GM21381 (cell line): ENCODE results near the gene PCDHGA5.
A peak's percentile ranks its signal among the peaks of the same experiment; 100 is the strongest.
"Not testable (repeated sequence)": the region's sequence is repeated elsewhere in the genome, so short reads cannot be mapped to it uniquely, and the experiment has no call there.

ENCODE experiments used
- ATAC-seq: cut with Tn5 transposase; IDR thresholded peaks from one replicate; pipeline ENCODE4 v1.9.1; 2021; ENCODE audit warnings: mild to moderate bottlenecking, moderate library complexity; ENCODE audit not compliant: unreplicated experiment

The PCDHGA5 gene

DNA sequence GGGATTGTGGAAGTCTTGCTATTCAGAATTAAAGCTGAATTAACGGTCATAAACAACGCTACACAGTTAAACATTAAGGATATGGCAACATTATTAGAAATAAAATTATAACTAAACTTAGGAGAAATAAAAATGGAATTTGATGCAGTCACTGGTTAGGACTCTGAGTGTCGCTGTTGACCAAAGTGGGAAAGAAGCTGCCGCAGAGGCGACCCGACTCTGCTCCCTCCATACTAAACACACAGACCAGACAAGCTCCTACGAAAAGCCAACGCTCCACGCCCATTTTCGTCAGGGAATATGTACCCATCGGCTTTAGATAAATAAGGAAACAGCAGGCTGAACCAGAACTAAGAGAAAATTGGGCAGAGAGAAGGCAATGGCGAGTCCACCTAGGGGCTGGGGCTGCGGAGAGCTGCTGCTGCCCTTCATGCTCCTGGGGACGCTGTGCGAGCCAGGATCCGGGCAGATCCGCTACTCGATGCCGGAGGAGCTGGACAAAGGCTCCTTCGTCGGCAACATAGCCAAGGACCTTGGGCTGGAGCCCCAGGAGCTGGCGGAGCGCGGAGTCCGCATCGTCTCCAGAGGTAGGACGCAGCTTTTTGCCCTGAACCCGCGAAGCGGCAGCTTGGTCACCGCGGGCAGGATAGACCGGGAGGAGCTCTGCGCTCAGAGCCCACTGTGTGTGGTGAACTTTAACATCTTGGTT is at the start of gene PCDHGA5:
PCDHGA5 (plus strand) TSS at position 211 of the 709 bp plus-strand sequence; CDS start at position 380, 169 bp downstream.
- ATAC-seq: no peak

DNA sequence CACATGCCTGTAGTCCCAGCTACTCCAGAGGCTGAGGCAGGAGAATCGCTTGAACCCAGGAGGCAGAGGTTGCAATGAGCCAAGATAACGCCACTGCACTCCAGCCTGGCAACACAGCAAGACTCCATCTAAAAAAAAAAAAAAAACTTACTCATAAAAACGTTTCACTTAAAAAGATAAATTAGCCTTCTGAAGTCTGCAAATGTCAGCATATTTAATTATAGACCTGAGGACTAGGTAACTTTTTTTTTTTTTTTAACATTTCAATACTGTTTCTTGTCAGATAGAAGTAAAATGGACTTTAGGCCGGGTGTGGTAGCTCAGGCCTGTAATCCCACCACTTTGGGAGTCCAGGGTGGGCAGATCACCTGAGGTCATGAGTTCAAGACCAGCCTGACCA is 47.0 kb upstream of the PCDHGA5 start:
- ATAC-seq: not testable (repeated sequence)

DNA sequence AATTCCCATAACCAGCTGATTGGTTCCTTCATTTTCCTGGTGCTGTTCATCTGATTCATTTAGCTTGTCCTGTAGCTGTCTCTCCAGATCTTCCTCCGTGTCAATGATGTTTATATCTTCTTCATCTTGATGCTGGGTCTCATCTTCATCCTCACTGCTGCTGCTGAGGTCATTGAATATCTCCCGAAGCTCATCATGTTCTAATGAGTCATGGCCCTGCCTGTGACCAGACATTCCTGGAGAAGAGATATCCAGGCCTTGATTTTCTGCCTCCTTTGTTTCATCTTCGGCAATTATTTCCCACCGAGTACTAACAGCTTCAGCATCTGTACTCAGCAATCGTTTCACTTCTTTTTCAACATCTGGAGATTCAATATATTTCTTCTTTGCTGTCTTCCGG is 44.8 kb upstream of the PCDHGA5 start:
- ATAC-seq: no peak

DNA sequence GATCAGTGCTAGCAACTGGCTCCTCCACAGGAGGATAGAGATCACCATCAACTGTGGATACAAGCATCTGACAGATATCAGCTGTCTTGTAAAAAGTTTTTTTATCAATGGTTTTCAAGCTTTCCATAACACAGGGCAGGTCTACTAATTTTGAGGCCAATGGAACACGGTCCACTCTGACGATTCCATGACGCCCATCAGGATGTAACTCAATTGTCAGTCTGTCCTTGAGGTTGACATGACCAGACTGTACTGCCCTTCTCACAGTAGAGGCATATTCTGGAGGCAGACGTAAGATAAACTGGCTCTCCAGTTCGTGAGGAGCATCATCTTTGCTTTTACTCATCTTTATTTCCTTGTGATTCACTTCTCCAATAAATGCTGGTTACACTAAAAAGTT is 44.3 kb upstream of the PCDHGA5 start:
- no peak for ATAC-seq

DNA sequence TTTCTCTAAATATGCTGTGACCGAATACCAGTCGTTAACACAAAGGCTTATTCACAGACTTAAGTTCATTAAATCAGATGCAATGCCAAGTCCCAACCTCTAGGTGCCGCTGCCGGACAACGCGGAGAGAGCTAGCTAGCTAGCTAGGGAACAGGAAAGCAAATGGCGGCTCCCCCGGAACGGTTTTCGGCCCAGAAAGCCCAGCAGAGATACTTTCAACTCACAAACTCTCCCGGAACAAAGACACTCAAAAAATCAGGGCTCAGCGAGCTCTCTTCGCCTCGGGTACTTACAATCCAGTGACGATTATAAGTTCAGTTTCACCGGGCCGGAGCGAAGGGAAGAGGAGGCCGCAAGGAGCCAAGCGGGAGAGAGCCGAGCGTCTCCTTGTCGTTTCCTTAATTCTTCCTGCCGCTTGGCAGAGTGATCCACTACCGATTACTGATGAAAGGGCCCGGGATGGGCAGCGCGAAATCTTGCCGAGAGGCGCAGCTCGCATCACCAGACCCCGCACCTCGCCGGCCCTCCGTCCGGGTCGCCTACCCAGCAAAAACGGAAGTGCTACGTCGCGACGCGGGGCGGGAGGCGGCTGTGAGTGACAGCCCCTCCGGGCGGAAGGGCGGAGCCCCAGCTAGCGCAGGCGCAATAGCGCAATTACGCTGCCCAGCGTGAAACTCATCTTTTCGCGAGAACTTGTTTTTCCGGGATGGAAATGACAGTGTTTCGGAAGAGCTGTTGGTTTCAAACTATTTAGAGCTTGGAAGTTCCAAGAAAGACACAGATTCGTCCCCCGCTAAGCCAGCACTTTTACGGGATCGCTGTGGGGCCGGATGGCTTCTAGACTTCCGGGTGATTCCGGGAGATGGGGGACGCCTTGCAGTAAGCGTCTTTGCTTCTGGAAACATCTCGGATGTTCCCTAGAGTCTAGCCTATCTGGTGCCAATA is 43.5 kb upstream of the PCDHGA5 start, which contains the start of gene TAF7:
TAF7 (minus strand) TSS at position 560 of the 945 bp plus-strand sequence. CDS start 740 bp downstream, outside the sequence.
- peak; percentile 95 for ATAC-seq

DNA sequence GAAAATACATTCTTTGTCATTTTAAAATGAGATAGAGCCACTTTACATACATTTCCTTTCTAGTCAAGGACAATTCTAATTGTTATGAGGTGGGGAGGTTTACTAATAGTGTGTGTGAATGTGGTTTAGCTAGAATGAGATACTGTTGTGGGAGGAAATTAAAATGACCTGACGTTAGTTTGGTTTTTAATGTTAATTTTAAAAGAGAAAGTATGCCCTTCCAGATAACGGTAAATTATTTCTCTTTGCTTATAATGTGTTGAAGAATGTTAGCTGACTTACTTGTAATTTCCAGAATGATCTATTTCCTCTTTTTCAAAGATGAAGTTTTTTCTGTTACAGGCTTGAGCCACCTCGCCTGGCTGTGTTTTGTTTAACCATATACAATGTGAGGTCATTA is 41.7 kb upstream of the PCDHGA5 start:
- ATAC-seq: no peak

DNA sequence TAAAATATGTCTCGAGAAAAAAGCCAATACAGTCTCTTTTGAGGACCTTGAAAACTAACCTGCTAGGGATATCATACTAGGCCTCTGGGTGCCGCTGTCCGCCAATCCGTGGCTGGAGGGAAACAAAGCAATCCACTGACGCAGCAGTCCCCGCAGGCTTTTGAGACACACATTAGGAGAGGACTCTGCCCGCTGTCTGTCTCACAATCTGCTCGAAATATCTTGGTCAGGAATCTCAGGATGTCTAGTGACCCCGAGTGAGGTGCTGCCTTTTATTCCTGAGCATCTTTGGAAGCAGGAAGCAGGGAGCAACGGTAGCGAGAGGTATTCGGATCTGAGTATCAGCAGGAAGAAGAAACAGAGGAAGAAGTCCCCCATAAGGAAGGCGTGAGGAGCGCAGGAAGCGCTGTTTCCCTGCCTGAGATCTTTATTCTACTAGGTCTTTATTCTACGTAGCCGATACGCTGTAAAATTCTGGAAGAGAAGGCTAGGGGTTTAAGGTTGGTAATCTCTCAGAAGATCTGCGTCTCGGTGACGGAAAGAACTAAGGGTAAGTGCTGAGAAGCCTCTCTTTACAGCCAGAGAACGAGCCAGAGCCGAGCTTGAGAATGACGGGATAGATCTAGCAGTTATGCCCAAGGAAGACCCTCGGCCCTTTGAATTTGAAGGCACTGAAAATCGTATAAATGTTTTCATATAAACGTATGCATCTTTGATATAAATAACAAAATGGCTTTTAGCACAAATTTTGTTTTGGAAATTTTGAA is 37.7 kb upstream of the PCDHGA5 start:
- peak; percentile 56 for ATAC-seq

DNA sequence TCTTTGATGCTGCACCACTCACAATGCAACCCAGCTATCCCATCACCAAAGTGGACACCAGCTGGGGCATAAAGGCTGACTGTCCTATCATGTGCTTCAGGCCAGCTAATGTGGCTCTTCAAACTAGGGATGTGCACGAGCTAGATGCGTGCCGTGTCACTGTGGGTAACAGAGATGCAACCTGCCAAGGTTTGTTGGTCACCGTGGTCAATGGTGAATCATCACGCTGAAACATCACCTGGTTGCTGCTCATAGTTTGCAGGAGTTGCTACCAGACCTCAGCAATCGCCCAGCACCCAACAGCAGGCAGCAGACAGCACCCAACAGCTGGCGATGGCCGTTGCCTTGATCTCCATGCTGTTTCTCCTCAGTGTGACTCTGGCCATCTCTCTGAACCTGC is 35.7 kb upstream of the PCDHGA5 start:
- no peak for ATAC-seq

DNA sequence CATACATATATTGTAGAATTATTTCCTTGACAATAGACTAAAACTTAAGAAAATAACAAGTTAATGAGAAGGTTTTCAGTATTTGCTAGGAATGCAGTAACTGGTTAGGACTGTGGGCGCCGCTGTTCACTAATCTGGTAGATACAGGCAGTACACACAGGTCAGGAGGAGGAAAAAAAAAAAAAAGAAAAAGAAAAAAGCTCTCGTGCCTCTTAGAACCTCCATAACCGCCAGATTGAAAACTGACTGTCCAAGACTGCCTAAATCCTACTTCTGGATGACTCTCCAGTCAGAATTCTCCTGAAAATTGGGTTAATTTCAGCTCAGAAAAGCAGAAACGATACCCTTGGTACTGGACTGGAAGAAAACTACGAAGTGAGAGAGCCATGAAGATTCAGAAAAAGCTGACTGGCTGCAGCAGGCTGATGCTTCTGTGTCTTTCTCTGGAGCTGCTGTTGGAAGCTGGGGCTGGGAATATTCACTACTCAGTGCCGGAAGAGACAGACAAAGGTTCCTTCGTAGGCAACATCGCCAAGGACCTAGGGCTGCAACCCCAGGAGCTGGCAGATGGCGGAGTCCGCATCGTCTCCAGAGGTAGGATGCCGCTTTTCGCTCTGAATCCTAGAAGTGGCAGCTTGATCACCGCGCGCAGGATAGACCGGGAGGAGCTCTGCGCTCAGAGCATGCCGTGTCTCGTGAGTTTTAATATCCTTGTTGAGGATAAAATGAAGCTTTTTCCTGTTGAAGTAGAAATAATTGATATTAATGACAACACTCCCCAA is 33.5 kb upstream of the PCDHGA5 start, which contains the start of gene PCDHGA1:
PCDHGA1 (plus strand) TSS at position 216 of the 782 bp plus-strand sequence.
- no peak for ATAC-seq

DNA sequence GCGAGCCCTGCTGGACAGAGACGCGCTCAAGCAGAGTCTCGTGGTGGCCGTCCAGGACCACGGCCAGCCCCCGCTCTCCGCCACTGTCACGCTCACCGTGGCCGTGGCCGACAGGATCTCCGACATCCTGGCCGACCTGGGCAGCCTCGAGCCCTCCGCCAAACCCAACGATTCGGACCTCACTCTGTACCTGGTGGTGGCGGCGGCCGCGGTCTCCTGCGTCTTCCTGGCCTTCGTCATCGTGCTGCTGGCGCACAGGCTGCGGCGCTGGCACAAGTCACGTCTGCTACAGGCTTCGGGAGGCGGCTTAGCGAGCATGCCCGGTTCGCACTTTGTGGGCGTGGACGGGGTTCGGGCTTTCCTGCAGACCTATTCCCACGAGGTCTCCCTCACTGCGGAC is 31.4 kb upstream of the PCDHGA5 start:
- ATAC-seq: not testable (repeated sequence)

DNA sequence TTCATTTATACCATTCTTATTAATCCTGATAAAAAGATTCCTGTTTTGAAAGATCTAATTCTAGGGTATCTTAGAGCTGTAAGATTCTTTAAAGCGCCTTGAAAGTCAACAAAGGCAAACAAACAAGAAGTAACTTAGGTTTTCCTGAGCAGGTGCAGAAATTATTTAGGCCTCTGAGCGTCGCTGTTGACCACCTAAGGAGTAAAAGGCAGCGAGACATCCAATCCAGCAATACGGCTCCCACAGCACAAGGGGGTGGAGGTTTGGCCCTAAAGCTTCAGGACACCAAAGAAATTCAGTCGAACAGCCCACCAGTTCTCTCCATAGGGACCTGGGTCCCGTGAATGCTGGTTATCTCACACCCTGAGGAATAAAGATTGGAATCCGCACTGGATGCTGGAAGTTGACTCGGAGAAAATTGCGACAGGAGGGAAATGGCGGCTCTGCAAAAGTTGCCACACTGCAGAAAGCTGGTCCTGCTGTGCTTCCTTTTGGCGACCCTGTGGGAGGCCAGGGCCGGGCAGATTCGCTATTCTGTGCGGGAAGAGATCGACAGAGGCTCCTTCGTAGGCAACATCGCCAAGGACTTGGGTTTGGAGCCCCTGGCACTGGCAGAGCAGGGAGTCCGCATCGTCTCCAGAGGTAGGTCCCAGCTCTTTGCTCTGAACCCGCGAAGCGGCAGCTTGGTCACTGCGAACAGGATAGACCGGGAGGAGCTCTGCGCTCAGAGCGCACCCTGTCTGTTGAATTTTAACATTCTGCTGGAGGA is 25.2 kb upstream of the PCDHGA5 start, which contains the start of gene PCDHGA2:
PCDHGA2 (plus strand) TSS at position 223 of the 769 bp plus-strand sequence.
- ATAC-seq: no peak

DNA sequence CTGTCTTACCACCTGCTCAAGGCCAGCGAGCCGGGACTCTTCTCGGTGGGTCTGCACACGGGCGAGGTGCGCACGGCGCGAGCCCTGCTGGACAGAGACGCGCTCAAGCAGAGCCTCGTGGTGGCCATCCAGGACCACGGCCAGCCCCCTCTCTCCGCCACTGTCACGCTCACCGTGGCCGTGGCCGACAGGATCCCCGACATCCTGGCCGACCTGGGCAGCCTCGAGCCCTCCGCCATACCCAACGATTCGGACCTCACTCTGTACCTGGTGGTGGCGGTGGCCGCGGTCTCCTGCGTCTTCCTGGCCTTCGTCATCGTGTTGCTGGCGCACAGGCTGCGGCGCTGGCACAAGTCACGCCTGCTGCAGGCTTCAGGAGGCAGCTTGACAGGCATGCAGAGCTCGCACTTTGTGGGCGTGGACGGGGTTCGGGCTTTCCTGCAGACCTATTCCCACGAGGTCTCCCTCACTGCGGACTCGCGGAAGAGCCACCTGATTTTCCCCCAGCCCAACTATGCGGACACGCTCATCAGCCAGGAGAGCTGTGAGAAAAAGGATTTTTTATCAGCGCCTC is 23.1 kb upstream of the PCDHGA5 start:
- ATAC-seq: not testable (repeated sequence)

DNA sequence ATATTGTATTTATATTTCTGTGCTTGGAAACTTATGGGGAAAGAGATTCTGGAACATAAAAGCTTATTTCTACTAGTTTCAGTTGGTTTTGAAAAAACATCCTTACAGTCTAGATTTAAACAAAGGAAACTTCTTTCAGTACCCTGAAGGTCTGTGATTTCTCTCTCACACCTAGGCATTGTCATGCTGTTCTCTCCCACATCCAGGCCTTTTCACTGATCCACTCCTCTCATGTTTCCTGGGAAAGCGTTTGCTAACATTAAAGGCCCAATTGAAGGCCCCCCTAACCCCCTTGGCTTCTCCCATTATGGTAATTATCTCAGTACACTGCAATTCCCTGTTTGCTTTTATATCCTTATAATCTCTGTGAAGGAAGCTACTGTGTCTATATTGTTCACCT is 21.2 kb upstream of the PCDHGA5 start:
- ATAC-seq: no peak

DNA sequence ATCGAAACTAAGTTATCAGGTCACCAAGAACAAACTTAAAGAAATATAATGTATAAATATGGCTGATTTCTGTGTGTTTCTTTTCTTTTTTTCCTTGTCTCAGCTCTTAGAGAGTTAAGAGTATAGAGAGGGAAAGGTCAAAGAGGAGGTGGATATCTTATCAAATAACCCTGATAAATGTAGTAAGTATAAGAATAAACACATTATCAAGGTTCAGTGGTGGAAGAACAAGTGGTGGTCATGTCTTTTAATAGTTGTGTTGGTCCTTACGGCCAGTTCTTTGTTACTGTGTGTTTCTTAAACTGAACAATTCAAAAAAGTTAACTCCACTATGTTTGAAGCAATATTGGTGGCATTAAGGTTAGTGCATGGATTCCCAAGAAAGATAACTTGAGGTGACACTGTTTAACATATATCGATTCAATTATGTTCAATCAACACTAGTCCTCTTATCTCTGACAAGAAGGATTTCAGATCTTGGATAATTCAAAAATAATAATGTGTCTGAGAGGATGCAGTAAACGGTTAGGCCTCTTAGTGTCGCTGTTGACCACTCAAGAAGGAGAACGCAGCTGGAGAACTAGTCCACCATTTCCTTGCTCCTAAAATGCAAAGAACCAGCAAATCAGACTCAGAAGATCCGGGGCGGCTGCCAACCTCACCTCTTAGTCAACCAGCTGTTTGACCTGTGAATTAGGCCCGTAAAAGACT is 20.6 kb upstream of the PCDHGA5 start, which contains the start of gene PCDHGA3:
PCDHGA3 (plus strand) TSS at position 588 of the 711 bp plus-strand sequence. CDS start 205 bp downstream, outside the sequence.
- ATAC-seq: no peak

DNA sequence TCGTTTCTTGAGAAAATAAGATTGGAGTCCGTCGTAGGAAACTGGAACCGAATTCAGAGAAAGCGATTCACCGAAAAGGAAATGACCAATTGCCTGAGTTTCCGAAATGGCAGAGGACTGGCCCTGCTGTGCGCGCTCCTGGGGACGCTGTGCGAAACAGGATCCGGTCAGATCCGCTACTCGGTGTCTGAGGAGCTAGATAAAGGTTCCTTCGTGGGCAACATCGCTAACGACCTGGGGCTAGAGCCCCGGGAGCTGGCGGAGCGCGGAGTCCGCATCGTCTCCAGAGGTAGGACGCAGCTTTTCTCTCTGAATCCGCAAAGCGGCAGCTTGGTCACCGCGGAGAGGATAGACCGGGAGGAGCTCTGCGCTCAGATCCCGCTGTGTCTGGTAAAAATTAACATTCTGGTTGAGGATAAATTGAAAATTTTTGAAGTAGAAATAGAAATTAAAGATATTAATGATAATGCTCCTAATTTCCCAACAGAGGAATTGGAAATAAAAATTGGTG is 20.0 kb upstream of the PCDHGA5 start:
- ATAC-seq: no peak

DNA sequence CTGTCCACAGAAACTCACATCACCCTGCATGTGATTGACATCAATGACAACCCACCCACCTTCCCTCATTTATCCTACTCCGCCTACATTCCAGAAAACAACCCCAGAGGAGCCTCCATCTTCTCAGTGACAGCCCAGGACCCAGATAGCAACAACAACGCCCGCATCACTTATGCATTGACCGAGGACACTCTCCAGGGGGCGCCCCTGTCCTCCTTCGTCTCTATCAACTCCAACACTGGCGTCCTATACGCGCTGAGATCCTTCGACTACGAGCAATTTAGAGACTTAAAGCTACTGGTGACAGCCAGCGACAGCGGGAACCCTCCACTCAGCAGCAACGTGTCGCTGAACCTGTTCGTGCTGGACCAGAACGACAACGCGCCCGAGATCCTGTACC is 18.6 kb upstream of the PCDHGA5 start:
- ATAC-seq: no peak

DNA sequence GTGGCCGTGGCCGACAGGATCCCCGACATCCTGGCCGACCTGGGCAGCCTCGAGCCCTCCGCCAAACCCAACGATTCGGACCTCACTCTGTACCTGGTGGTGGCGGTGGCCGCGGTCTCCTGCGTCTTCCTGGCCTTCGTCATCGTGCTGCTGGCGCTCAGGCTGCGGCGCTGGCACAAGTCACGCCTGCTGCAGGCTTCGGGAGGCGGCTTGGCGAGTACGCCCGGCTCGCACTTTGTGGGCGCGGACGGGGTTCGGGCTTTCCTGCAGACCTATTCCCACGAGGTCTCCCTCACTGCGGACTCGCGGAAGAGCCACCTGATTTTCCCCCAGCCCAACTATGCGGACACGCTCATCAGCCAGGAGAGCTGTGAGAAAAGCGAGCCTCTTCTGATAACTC is 17.9 kb upstream of the PCDHGA5 start:
- not testable (repeated sequence) for ATAC-seq
